ENCODE measurements around the gene SYNE1.
"Not testable (repeated sequence)": the region's sequence is repeated elsewhere in the genome, so short reads cannot be mapped to it uniquely, and the experiment has no call there.

Gene SYNE1

DNA sequence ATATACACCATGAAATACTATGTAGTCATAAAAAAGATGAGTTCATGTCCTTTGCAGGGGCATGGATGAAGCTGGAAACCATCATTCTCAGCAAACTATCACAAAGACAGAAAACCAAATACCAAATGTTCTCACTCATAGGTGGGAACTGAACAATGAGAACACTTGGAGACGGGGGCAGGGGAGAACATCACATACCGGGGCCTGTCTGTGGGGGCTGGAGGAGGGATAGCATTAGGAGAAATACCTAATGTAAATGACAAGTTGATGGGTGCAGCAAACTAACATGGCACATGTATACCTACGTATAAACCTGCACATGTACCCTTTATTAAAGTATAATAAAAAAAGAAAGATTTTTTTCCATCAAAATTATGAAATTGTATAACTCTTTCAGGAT lies 22.4 kb downstream of the SYNE1 start:
- DNase-seq (ENCODE audit: low spot score) = not testable (repeated sequence)

DNA sequence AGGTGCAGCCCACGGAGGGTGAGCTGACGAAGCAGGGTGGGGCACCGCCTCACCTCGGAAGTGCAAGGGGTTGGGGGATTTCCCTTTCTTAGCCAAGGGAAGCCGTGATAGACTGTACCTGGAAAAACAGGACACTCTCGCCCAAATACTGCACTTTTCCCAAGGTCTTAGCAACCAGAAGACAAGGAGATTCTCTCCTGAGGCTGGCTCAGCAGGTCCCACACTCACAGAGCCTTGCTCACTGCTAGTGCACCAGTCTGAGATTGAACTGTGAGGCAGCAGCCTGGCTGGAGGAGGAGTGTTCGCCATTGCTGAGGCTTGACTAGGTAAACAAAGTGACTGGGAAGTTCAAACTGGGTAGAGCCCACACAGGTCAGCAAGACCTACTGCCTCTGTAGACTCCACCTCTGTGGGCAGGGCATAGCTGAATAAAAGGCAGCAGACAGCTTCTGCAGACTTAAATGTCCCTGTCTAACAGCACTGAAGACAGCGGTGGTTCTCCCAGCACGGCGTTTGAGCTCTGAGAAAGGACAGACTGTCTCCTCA lies 28.0 kb downstream of the SYNE1 start:
- DNase-seq (ENCODE audit: low spot score) = no peak

DNA sequence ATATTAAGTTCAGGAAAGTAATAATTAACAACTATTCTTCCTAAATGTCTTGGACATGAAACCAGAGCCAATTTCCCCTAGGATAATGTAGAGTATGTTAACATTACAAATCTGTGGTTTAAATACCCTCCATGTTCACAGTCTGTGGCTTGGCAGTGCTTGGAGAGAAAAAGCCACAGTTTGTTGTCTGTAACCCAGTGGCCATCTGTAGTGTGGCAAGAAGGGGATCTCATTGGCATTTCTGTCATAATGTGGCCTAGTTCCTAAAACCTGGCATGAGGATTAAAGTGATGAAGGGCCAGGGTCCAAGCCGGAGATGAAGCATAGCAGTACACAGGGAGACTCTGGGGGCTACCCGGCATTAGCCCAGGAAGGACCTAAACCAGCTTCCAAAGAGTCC lies 31.2 kb downstream of the SYNE1 start:
- no peak for DNase-seq (ENCODE audit: low spot score)

DNA sequence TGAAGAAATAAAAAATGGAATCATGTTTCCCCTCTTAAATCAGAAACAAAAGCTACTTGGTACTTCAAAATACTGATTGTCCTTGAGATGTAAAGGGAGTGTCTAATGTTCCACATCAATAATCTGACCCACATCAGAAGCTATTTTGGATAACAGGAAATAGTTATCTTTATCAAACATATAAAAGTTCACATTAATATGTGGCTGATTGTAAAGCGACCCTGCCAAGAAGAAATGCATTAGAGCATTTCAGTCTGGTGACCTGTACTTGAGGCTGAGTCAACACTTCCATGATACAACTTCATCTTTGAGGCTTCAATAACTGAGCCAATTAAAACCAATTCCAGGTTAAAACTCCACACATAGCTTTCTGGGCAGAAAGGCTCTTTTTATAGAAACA lies 31.8 kb downstream of the SYNE1 start:
- DNase-seq (ENCODE audit: low spot score) = no peak

DNA sequence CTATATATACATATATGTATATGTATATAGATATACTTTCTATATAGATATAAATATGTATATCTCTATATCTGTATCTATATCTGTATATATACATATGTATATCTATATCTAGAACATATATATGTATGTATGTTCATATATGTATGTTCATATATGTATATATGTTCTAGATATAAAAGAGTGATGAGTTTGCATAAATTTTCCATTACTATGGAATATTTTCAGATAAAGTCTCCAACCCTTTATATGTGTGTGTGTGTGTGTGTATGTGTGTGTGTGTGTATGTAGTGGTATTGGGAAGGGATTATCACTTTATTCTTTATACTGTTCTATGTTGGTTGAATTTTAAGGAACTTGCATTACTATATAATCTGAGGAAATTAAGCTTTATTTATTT lies 33.3 kb downstream of the SYNE1 start:
- DNase-seq (ENCODE audit: low spot score) = no peak

DNA sequence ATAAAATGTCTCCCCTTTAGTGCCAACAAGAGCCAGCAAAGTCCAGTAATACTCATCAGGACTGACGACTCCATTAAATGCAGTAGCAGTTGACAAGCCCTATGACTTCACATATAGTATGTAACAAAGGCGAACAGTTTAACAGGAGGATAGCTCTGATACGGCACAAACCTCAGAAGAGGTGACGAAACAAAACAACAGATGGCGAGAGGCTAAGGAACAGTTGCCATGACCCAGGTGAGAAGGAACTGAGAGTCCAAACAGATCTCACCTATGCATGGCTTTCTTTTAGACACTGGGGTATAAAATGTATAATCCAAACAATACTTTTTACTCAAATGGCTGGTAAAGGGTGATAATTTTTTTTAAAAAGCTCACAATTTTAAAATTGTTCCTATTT lies 37.1 kb downstream of the SYNE1 start:
- no peak for DNase-seq (ENCODE audit: low spot score)

DNA sequence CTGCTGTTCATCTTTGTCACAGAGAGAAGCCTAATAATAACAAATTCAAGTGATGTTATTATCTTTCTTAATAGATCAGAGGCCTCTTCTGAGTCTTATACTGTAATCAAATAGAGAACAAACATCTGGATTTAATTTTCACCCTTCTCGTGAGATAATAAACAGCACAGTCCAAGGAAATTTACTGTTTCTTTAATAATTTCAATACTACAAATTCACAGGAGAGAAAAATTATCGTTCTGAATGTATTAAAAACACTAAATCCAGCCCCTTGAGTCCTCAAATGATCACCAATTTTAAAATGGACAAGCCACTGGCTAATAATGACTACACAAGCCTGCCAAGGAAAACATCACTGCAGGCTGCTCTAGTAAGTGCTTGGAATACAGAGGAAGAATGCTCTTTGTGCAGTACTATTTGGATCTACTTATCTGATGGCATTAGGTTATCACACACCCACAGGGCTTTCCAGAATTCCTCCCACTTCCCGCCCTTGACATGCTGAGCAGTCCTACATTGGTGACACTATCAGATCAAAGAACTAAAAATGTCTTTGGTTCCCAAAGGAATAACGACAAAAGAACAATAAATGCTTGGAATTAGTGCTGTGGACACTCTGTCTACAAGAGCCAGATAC lies 38.1 kb downstream of the SYNE1 start:
- no peak for DNase-seq (ENCODE audit: low spot score)

DNA sequence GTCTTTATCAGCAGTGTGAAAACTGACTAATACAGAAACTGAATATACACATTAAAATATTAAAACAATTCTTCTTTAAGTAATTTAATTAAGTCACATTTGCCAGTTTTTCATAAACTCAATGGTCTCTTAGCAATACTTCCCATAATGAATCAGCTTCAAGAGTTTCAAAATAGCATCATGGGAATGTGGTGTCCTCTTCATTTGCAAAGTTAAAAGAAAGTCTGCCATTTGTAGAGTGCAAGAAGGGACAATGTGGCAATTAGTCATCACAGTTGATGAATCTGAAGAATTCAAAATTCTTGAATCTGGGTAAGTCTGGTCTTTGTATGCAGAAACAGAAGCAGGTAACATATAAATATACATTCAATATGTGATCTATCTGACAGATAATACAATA lies 38.7 kb downstream of the SYNE1 start:
- DNase-seq (ENCODE audit: low spot score) = no peak

DNA sequence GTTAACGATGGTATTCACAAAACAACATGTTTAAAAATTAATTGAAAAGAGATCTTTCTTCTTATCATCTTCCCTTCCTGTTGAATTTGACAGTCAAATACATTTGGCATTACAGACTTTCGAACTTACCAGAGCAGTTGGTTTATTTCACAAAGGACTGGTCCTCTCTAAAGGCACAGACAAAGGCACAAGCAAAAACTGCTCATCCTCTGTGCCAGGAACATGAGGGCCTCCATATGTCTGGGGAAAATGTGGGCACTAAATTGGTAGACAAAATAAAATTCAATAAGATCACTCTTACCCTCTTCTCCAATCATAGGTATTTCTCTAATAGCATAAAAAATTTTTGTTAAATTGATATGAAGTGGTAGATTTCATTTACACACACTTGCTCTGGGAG lies 40.4 kb downstream of the SYNE1 start:
- no peak for DNase-seq (ENCODE audit: low spot score)

DNA sequence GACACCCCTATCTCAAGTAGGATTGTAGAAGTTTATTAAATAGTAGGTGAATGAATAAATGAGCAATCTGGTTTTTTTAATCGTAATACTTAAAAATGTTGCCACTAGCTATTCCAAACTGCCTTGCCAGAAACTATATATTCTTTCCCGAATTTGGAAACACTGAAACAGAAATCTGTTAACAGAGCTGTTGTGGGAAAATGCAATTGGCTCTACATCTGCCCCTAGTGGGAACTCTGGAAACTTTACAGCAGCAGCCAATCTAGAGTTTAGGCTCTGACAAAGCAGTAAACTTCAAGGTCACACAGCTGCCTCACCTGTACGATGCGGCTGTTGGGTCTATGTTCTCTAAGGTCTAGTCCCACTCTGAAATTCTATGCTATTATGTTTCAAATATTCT lies 41.7 kb downstream of the SYNE1 start:
- DNase-seq (ENCODE audit: low spot score) = no peak

DNA sequence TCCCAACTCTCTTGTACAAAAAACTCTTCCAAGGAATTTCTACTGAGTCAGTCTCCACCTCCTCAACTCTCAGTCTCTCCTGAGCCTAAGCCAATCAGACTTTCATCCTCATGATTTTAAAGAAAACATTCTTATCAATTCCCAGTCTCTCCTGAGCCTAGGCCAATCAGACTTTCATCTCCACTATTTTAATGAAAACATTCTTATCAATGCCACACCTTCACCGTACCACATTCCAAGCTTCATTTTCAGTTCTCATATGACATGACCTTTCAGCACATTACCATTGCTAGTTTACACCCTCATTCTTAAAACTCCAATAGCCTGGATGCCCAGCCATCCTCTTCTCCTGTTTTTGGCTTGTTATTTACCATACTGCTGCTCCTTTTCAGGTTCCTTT lies 42.5 kb downstream of the SYNE1 start:
- no peak for DNase-seq (ENCODE audit: low spot score)

DNA sequence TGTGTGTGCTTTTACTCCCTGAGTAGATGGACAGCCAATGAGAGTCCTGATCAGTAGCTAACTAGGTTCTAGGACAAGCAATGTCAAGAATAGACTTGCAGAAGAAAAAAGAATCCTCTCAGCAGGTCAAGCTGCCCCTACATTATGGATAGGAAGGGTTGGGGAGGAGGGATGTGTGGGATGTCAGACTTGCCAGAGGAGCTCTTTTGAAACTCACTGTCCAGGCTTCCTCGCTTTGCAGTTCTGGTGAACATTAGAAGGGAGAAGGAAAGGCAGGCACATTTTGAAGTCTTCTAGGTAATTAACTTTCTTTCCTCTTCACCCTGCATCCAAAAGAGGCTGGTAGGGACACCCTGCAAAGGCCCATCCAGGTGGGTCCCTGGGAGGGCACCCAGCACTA lies 48.7 kb downstream of the SYNE1 start:
- DNase-seq (ENCODE audit: low spot score) = no peak

DNA sequence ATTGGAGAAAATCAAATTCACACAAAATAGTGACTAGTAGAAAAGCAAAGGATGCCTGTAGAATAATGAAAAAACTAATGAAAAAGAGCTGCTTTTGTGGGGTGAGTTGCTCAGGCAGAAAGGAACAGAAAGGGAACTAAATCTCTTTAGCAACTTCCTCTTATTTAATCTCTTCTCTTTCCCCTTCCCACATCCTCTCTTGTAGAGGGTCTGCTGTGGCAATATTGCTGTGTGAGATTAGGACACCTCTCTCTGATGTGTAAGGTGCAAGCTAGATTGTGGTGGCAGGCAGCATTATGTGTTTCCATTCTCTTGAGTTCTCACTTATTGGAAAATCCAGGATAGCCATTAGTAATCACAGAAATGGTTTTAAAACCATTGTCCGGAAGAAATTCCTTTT lies 49.7 kb downstream of the SYNE1 start:
- no peak for DNase-seq (ENCODE audit: low spot score)

DNA sequence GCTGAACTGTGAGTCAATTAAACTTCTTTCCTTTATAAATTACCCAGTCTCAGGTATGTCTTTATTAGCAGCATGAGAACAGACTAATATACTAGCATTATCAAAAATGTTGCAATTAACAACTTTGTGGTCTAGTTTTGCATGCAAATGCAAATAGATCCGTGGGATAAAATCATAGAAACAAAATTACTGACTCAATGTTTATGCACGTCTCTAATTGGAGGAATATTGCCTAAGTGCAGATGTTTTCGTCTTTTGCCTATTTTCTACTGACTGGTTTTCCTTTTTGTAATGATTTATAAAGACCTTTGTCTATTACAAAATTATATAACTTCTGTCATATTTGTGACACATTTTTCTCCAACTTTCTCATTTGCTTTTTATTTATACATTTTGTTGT lies 51.9 kb downstream of the SYNE1 start:
- DNase-seq (ENCODE audit: low spot score) = no peak

DNA sequence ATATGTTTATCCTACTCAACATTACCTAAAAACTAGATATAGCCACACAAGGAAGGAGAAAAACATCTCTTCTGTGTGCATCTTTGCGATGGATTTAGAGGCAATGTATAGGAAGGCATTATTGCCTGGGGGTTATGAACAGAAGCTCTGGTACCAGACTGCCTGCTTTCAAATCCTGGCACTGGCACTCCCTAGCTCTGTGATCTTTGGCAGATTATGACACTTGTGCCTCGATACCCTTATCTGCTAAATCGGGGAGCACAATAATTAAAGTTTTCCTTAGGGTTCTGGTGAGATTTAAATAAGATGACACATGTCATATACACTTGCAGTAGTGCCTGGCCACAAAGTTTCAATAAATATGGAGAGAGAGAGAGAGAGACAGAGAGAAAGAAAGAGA lies 53.3 kb downstream of the SYNE1 start:
- DNase-seq (ENCODE audit: low spot score) = no peak

DNA sequence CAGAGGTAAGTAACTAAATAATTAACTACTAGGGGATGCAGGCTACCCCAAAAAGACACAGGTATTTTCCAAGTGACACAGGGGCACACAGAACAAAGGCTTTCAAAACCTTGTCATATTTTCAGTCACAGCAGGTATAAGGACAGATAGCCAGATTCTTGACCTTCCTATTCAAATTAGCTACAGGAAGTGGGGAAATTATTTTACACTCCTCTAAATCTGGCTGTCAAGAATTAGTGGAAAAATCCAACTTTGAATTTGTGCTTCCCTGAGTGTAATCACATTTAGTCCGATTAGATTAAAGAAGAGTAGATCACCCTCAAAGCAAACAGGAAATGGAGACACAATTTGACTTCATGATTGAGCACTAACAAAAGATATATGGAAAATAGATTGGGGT lies 60.6 kb downstream of the SYNE1 start:
- DNase-seq (ENCODE audit: low spot score) = no peak

DNA sequence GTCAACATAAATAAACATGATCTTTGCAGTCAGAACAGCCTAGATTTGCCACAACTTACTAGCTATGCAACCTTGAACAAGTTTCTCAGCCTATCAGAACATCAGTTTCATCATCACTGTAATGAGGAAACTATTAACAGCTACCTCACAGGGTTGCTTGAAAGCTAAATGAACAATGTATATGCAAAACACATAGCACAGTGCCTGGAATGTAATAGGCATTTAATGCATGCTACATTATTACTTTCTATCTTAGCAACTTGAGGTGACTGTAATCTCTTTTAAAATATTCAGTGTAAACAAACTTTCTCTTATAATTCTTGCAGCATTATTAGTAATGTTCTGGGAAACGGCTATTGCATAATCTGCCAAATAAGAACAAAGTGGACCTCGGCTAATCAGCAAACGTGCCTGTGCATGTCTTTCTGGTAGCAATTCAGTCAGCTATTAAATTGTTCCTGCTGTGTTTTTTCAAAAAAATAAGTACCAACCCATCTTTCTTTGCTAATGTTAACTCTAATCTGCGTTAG lies 61.5 kb downstream of the SYNE1 start:
- DNase-seq (ENCODE audit: low spot score) = no peak

DNA sequence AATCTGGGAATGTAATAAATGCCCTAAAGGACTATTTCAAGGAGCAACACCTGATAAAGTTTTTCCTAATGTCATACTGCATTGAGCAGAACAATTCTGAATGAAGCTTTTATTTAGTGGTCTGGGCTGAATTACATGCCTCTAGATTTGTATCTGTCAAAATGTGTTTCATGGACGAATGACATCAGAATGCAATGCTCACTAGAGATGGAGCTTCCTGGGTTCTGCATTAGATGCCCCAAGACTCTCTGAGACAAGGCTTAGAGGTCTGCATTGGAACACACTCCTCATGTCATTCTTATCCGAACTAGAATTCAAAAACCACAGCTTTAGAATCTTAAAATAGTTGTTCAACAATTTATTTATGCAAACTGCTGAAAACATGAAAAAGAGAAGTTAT lies 62.0 kb downstream of the SYNE1 start:
- no peak for DNase-seq (ENCODE audit: low spot score)

DNA sequence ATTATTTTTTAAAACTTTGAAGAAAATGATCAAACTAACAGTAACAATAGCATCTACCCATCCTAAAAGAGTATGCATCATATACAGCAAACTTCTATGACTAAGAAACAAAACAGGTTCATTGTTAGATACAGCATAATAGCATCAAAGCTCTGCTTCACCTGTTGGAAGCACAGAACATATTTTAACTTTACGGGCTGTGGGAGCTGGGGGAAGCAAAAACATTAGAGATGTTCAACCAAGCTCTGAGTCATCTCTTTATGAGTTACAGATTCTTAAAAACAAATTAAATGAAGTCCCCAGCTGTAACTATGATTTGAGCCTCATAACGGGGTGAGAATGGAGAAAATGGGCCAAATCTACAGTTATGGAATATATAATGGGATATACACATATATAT lies 63.4 kb downstream of the SYNE1 start:
- DNase-seq (ENCODE audit: low spot score) = no peak

DNA sequence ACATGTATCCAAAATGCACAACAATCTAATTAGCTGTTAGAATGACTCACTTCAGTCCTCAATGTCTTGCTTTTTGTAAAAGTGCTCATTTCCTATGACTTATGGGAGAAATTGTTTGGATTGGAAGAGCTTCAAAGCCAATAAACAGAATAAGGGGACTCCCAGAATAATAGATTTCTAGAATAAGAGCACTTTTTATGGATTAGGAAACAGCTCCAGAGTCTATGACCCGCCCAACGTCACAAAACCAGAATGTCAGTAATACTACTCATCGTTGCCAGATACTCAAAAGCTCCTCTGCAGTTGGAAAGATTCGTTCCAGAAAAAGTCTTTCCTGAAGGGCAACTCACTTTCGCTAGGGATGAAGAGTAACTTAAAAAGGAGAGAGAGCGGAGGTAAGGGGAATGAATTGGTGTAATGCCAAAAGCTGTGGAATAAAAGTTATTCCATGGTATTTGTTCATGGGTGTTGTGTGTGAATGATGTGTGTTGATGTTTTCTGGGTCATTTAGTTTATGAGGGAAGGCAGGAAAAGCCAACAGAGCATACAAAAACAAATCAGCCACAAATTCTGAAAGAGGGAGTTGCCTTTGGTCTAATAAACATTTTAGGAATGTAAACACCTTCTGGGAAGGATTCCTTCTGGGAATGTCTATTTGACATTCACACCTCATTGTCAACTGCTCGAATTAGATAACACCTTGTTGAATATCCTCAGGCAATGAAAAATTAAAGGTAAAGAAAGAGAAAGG lies 64.6 kb downstream of the SYNE1 start:
- DNase-seq (ENCODE audit: low spot score) = no peak

DNA sequence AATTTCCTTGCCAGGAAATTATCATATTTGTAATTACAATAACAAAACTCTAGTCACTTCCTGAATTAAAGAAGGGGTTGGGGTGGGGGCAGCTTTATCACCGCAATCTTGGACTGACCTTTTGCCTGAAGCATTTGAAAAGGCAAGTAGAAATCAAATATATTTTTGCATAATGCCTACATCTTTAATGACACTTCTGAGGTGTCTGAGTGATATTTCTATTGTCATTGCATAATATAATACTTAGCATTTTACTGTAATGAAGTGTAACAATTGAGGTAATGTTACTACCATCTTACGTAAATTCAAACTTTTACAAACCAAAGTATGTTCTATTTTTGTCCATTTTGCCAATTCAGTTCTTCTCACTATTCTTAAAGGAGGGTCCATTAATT lies 65.2 kb downstream of the SYNE1 start:
- no peak for DNase-seq (ENCODE audit: low spot score)

DNA sequence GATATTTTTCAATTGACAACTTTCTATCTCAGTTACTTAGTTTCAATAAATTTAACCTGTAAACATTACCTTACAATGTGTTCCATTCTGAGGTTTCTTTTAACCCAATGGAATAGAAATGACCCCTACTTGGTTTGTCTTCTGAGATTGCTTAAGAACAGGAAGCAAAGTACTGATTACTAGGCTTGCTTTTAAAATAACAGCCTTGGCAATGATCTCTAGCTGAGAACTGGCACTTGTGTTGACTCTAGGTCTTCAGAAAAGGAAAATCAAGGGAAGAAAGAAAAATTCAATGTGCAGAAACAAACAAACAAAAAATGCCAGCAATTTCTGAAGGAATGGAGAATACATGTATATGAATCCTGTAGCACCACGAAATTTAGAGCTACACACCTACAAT lies 66.1 kb downstream of the SYNE1 start:
- no peak for DNase-seq (ENCODE audit: low spot score)

All from SK-N-DZ (cell line).